SK-N-SH (cell line): ENCODE results near the gene GSE1. TPM values are rescaled to one million over a fixed set of nuclear protein-coding genes. Genes with fewer than 3 reads are reported as not detected.
A peak's percentile ranks its signal among the peaks of the same experiment; 100 is the strongest.

Experiments used
- CTCF ChIA-PET: fragments of 300-600, 350-600 bp; formaldehyde crosslinking; extraction: SDS; loops from one replicate; lab custom pipeline; 2021; lab: Yijun Ruan, JAX
- POLR2A ChIA-PET: fragments of 350-600 bp; sonication (Branson Sonifier 250); formaldehyde crosslinking; extraction: SDS; loops from one replicate; lab custom pipeline; 2020; ENCODE audit warnings: antibody characterized with exemption, inconsistent platforms; lab: Yijun Ruan, JAX
- DNase-seq: peaks from one replicate; pipeline ENCODE4 v3.0.0; 2012
- H2AFZ ChIP-seq: fragments of 200-600 bp; sonication (generic); 2 replicates; pipeline ENCODE4 v1.8.1; 2016; ENCODE audit warnings: antibody characterized with exemption, mild to moderate bottlenecking, low read depth
- H3F3A ChIP-seq: fragments of 200-600 bp; sonication (generic); replicated peaks from 2 replicates; pipeline ENCODE3; 2016; ENCODE audit warnings: antibody characterized with exemption, mild to moderate bottlenecking; ENCODE audit not compliant: insufficient read depth
- H3K27ac ChIP-seq, 2 experiments: fragments of 200-500 bp in 1 of 2; fragments of 200-600 bp in 1 of 2; sonication (Bioruptor generic) in 1 of 2; sonication (generic), shearing (Covaris generic) in 1 of 2; 2 replicates each; pipeline versions ENCODE4 v1.5.1 to v1.6.1; 2014 to 2016; ENCODE audit warnings: low read depth in 2 of 2, inconsistent platforms in 1 of 2, low read length in 1 of 2, mild to moderate bottlenecking in 1 of 2, mixed read lengths in 1 of 2
- H3K27me3 ChIP-seq: fragments of 200-600 bp; sonication (generic), shearing (Covaris generic); 2 replicates; pipeline ENCODE4 v1.6.1; 2016; ENCODE audit warnings: mixed run types; ENCODE audit not compliant: insufficient read depth
- H3K36me3 ChIP-seq, 2 experiments: fragments of 200-500 bp in 1 of 2; fragments of 200-600 bp in 1 of 2; sonication (Bioruptor generic) in 1 of 2; sonication (generic) in 1 of 2; replicated peaks in 1 of 2; 2 replicates each; pipeline versions ENCODE3 to v1.5.1; 2014 to 2016; ENCODE audit warnings: low read length in 1 of 2, mild to moderate bottlenecking in 1 of 2; ENCODE audit not compliant: insufficient read depth in 2 of 2, control insufficient read depth in 1 of 2
- H3K4me1 ChIP-seq, 2 experiments: fragments of 200-500 bp in 1 of 2; fragments of 200-600 bp in 1 of 2; sonication (Bioruptor generic) in 1 of 2; sonication (generic), shearing (Covaris generic) in 1 of 2; 2 replicates each; pipeline versions ENCODE4 v1.5.1 to v1.6.1; 2014 to 2016; ENCODE audit warnings: low read depth in 1 of 2, low read length in 1 of 2, mixed run types in 1 of 2; ENCODE audit not compliant: insufficient read depth in 2 of 2, control insufficient read depth in 1 of 2
- H3K4me2 ChIP-seq: fragments of 200-600 bp; sonication (generic), shearing (Covaris generic); 2 replicates; pipeline ENCODE4 v1.6.1; 2017; ENCODE audit warnings: mixed run types
- H3K4me3 ChIP-seq, 2 experiments: fragments of 200-500 bp in 1 of 2; fragments of 200-600 bp in 1 of 2; sonication (Bioruptor generic) in 1 of 2; sonication (generic), shearing (Covaris generic) in 1 of 2; 2 replicates each; pipeline versions ENCODE4 v1.5.1 to v1.8.1; 2014 to 2016; ENCODE audit warnings: low read depth in 2 of 2, inconsistent platforms in 1 of 2, low read length in 1 of 2, mild to moderate bottlenecking in 1 of 2, mixed read lengths in 1 of 2, moderate library complexity in 1 of 2
- H3K79me2 ChIP-seq: fragments of 200-600 bp; sonication (generic); 2 replicates; pipeline ENCODE4 v1.8.1; 2017; ENCODE audit warnings: mild to moderate bottlenecking; ENCODE audit not compliant: insufficient read depth
- H3K9ac ChIP-seq: fragments of 200-600 bp; sonication (generic); 2 replicates; pipeline ENCODE4 v1.6.1; 2017; ENCODE audit warnings: mixed run types
- H3K9me2 ChIP-seq: fragments of 200-600 bp; sonication (generic); 2 replicates; pipeline ENCODE4 v1.6.1; 2017; ENCODE audit warnings: mixed run types
- H3K9me3 ChIP-seq: fragments of 200-600 bp; sonication (generic); 2 replicates; pipeline ENCODE4 v1.6.1; 2017; ENCODE audit warnings: mixed run types, mild to moderate bottlenecking, moderate library complexity
- H4K20me1 ChIP-seq: fragments of 200-600 bp; sonication (generic); 2 replicates; pipeline ENCODE4 v1.6.1; 2017; ENCODE audit warnings: mild to moderate bottlenecking, mixed run types; ENCODE audit not compliant: insufficient read depth
- EZH2phosphoT487 ChIP-seq: fragments of 200-600 bp; sonication (generic); IDR thresholded peaks from 2 replicates; pipeline ENCODE4 v1.6.1; 2017; ENCODE audit warnings: low read depth, mixed run types, mild to moderate bottlenecking, antibody characterized with exemption, moderate library complexity, borderline replicate concordance
- FOSL2 ChIP-seq: IDR thresholded peaks from 2 replicates; pipeline ENCODE4 v1.4.0; 2012; ENCODE audit warnings: low read depth, mild to moderate bottlenecking, moderate library complexity, borderline replicate concordance
- MEF2A ChIP-seq: IDR thresholded peaks from 2 replicates; pipeline ENCODE4 v1.4.0; 2012; ENCODE audit warnings: low read depth, borderline replicate concordance
- PBX3 ChIP-seq: IDR thresholded peaks from 2 replicates; pipeline ENCODE4; 2012
- RCOR1 ChIP-seq: fragments of 150-350 bp; IDR thresholded peaks from 2 replicates; pipeline ENCODE4 v1.6.1; 2017; ENCODE audit warnings: antibody characterized with exemption, low read length
- REST ChIP-seq: IDR thresholded peaks from 2 replicates; pipeline ENCODE4 v1.6.1; 2012; ENCODE audit warnings: mild to moderate bottlenecking, low read depth, low read length, moderate library complexity
- RFX5 ChIP-seq: IDR thresholded peaks from 2 replicates; pipeline ENCODE4 v1.6.1; 2012; ENCODE audit warnings: mild to moderate bottlenecking, improper control_type of control experiment, low read length
- TCF12 ChIP-seq: IDR thresholded peaks from 2 replicates; pipeline ENCODE4 v1.4.0; 2012
- USF2 ChIP-seq: fragments of 150-350 bp; IDR thresholded peaks from 2 replicates; pipeline ENCODE4 v1.6.1; 2017; ENCODE audit warnings: antibody characterized with exemption, low read length, low read depth, borderline replicate concordance
- WGBS: methylation state at CpG from one replicate; pipeline ENCODE4 v1.1.6; 2017; ENCODE audit warnings: low lambda C conversion rate; 5-methylcytosine and 5-hydroxymethylcytosine counted together
- polyA plus RNA-seq, 3 experiments: library from polyadenylated mRNA; depleted of rRNA; stranded (reverse); fragments of >200 nt; gene quantifications; 2 replicates each; pipeline ENCODE4 v1.2.3, GENCODE V29; 2012
- TF ChIP-seq, protein P1 (sequence below): IDR thresholded peaks from 2 replicates; pipeline ENCODE4 v1.4.0; 2012; ENCODE audit warnings: low read depth

The GSE1 gene
- polyA plus RNA-seq, 1 of the 3 experiments (the other 2 are of a cell fraction), result 26.5 TPM

- TF ChIP-seq USF2 (no peak), PBX3 (no peak), RCOR1 (no peak), FOSL2 (no peak), REST (no peak), EZH2phosphoT487 (no peak), TCF12 (no peak)
- Histone ChIP-seq H3K9me3 (no peaks in the 10 kb centered on the region), H3K9ac (no peak overlapping the region), H3K36me3 (peaks cover 0 to 19% of the 10 kb centered on the region in 2 experiments), H3K79me2 (peaks cover 80% of the 10 kb centered on the region; the same call in 1 of the 2 replicates), H4K20me1 (peaks cover 92% of the 10 kb centered on the region), H3F3A (peaks cover 15% of the 10 kb centered on the region), H3K4me2 (no peak overlapping the region), H3K27ac (no peak overlapping the region), H3K4me1 (peaks cover 9 to 86% of the 10 kb centered on the region in 2 experiments), H3K27me3 (no peaks in the 10 kb centered on the region), H2AFZ (no peak overlapping the region), H3K9me2 (no peaks in the 10 kb centered on the region), H3K4me3 (no peak overlapping the region)
- no peak for DNase-seq
- POLR2A ChIA-PET, result no interaction called here
- 100% methylated on average over 6 of the region's 9 CpGs for WGBS
- CTCF ChIA-PET, result interaction anchor here (0.7 to 5.8 kb wide), 4 partner anchors 9 to 344 kb away, joined by 3 to 106 read pairs (median 17); no protein-coding TSS in a partner anchor
These were observed 5.4 kb downstream of the GSE1 start for GRCh38 chr16:85618521-85618920.

DNA sequence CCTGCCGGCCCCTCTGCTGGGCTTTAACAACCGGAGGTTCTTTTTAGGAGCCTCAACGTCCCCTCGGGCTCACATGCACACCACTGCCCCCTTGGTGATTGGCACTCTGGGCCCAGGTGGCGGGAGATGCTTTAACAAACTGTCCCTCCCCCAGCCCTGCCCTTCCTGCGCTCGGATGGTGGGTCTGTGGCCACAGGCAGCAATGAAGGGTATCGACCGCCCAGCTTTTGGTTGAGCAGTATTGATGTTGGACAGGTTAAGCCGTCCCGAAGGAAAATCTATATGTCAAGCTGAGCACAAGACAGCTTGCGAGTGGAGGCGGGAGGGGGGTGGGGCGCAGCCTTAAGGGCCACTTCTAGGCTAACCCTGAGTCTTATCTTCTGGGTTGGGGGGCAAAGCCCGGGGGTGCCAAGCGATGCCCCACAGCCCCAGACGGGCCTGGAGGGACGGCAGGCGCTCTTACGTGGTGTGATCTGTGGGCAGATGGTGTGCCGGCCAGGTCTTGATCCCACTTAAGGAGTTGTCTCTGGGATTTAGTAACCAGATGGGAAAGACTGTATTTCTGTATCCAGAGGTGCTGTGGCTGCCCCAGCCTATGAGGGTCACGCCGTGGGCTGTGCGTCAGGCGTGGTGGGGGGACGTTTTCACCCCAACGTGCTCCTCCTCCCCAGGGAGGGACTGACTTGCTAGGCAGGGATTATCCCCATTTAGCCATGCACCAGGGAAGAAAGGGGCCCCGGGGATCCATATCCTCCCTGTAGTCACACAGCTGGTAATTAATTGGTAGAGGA is 6.2 kb downstream of the GSE1 start:
- CTCF ChIA-PET, result no interaction called here
- TF ChIP-seq MEF2A (no peak), RFX5 (no peak)
- TF ChIP-seq, protein P1, sequence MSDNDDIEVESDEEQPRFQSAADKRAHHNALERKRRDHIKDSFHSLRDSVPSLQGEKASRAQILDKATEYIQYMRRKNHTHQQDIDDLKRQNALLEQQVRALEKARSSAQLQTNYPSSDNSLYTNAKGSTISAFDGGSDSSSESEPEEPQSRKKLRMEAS, result no peak
- TF ChIP-seq, all 33 proteins: peak for 0
- H3K4me1 ChIP-seq, result peaks cover 9 to 93% of the 10 kb centered on the region in 2 experiments
- H3K27me3 ChIP-seq, result no peaks in the 10 kb centered on the region
- H3K9ac ChIP-seq, result no peak overlapping the region
- no peak overlapping the region for H3K4me2 ChIP-seq
- peaks cover 0 to 19% of the 10 kb centered on the region in 2 experiments for H3K36me3 ChIP-seq
- 95% methylated on average over 19 of the region's 28 CpGs for WGBS
- no peaks in the 10 kb centered on the region for H3K9me2 ChIP-seq
- H3K79me2 ChIP-seq, result peaks cover 87% of the 10 kb centered on the region; the same call in 1 of the 2 replicates
- H3F3A ChIP-seq, result peaks cover 15% of the 10 kb centered on the region
- no peak overlapping the region for H3K4me3 ChIP-seq
- no peaks in the 10 kb centered on the region for H3K9me3 ChIP-seq
- POLR2A ChIA-PET, result no interaction called here
- DNase-seq, result no peak
- peaks cover 99% of the 10 kb centered on the region for H4K20me1 ChIP-seq
- H2AFZ ChIP-seq, result no peak overlapping the region
- peak overlapping the region in 1 of 2 experiments; percentile 19; a peak in 1 of 4 replicates for H3K27ac ChIP-seq
